WERI-Rb-1 (cell line): ENCODE results near the gene LRRC61.

Experiments
- DNase-seq: peaks from one replicate; pipeline ENCODE4 v3.0.0-alpha.2; 2020
- H3K27ac ChIP-seq: fragments of 250-450 bp; sonication (Bioruptor Pico); 2 replicates; pipeline ENCODE4 v1.5.1; 2020; ENCODE audit warnings: mild to moderate bottlenecking, moderate library complexity
- H3K27me3 ChIP-seq: fragments of 250-450 bp; sonication (Bioruptor Pico); 2 replicates; pipeline ENCODE4 v1.5.1; 2021; ENCODE audit warnings: mild to moderate bottlenecking, low read depth, moderate library complexity; ENCODE audit not compliant: insufficient read depth, severe bottlenecking
- H3K36me3 ChIP-seq: fragments of 250-450 bp; sonication (Bioruptor Pico); 2 replicates; pipeline ENCODE4 v1.5.1; 2020; ENCODE audit warnings: mild to moderate bottlenecking, moderate library complexity
- H3K4me3 ChIP-seq: 2 replicates; pipeline ENCODE4 v1.5.1; 2011; ENCODE audit warnings: low read depth, mild to moderate bottlenecking, control low read depth, low read length
- H3K9me3 ChIP-seq: fragments of 250-450 bp; sonication (Bioruptor Pico); 2 replicates; pipeline ENCODE4 v1.5.1; 2021; ENCODE audit warnings: mild to moderate bottlenecking, moderate library complexity; ENCODE audit not compliant: severe bottlenecking
- CTCF ChIP-seq: IDR thresholded peaks from 2 replicates; pipeline ENCODE4 v1.5.1; 2011; ENCODE audit warnings: low read depth, mild to moderate bottlenecking, control low read depth, inconsistent platforms, low read length

Gene LRRC61

GRCh38 chr7:150374472-150374871, 51.3 kb downstream of the LRRC61 start:
- Histone ChIP-seq H3K4me3 (no peak overlapping the region), H3K27me3 (no peaks in the 10 kb centered on the region), H3K36me3 (peaks cover 58% of the 10 kb centered on the region), H3K27ac (no peak overlapping the region), H3K9me3 (no peaks in the 10 kb centered on the region)
- TF ChIP-seq CTCF = no peak
- DNase-seq = no peak

- H3K27me3 ChIP-seq = no peaks in the 10 kb centered on the region
- H3K9me3 ChIP-seq = no peaks in the 10 kb centered on the region
- DNase-seq = no peak
- TF ChIP-seq CTCF = no peak
- peaks cover 44% of the 10 kb centered on the region for H3K36me3 ChIP-seq
- H3K4me3 ChIP-seq = no peak overlapping the region
- no peak overlapping the region for H3K27ac ChIP-seq
Observed at GRCh38 chr7:150375662-150376521, 52.7 kb downstream of the LRRC61 start.

- H3K27ac ChIP-seq = no peak overlapping the region
Observed at GRCh38 chr7:150376560-150376959, 53.4 kb downstream of the LRRC61 start.

GRCh38 chr7:150377196-150377595, 54.0 kb downstream of the LRRC61 start:
- H3K9me3 ChIP-seq = no peaks in the 10 kb centered on the region
- H3K27ac ChIP-seq = peak overlapping the region; percentile 99
- peaks cover 31% of the 10 kb centered on the region for H3K36me3 ChIP-seq
- TF ChIP-seq CTCF = no peak
- H3K27me3 ChIP-seq = no peaks in the 10 kb centered on the region
- no peak for DNase-seq
- no peak overlapping the region for H3K4me3 ChIP-seq

More at GRCh38 chr7:150376560-150376959, 53.4 kb downstream of the LRRC61 start:
- no peak for TF ChIP-seq CTCF
- Histone ChIP-seq H3K9me3 (no peaks in the 10 kb centered on the region), H3K27me3 (no peaks in the 10 kb centered on the region), H3K4me3 (no peak overlapping the region), H3K36me3 (peaks cover 37% of the 10 kb centered on the region)
- DNase-seq = no peak

- no peak overlapping the region for H3K4me3 ChIP-seq
- H3K27me3 ChIP-seq = no peaks in the 10 kb centered on the region
- H3K9me3 ChIP-seq = no peaks in the 10 kb centered on the region
- peaks cover 27% of the 10 kb centered on the region for H3K36me3 ChIP-seq
- no peak for TF ChIP-seq CTCF
- DNase-seq = no peak
- peak overlapping the region; percentile 99 for H3K27ac ChIP-seq
Observed at GRCh38 chr7:150377635-150378034, 54.5 kb downstream of the LRRC61 start.
